ENCODE data around the gene NCAM2.

GRCh38 chr21:21468003-21468402 is 469.8 kb downstream of the NCAM2 start:
- no peak for TF ChIP-seq CTCF (IDR thresholded peaks at IDR 0.05)
- TF ChIP-seq EZH2phosphoT487 (IDR thresholded peaks at IDR 0.05), result no peak
- TF ChIP-seq EZH2 (IDR thresholded peaks at IDR 0.05), result no peak

All from neural progenitor cell (in vitro differentiated cells).